Fibroblast of lung (primary cell): Measurements from ENCODE around the gene ACVR2B. TPM values are rescaled to one million over a fixed set of nuclear protein-coding genes. Genes with fewer than 3 reads are reported as not detected.

Experiments
- DNase-seq, 2 donors: peaks; one replicate each; pipeline versions ENCODE4 v3.0.0 to v3.0.0-alpha.2; 2010; ENCODE audit warnings: low read depth in 2 of 2
- H2AFZ ChIP-seq: 2 replicates; pipeline ENCODE4 v1.5.1; 2012; ENCODE audit warnings: low read length, control low read depth, inconsistent platforms
- H3K27ac ChIP-seq: 2 replicates; pipeline ENCODE4 v1.5.1; 2011; ENCODE audit warnings: low read length, control low read depth; ENCODE audit not compliant: insufficient read depth
- H3K27me3 ChIP-seq: 2 replicates; pipeline ENCODE4 v1.5.1; 2011; ENCODE audit warnings: mild to moderate bottlenecking, low read length; ENCODE audit not compliant: control insufficient read depth, insufficient read depth
- H3K36me3 ChIP-seq: 2 replicates; pipeline ENCODE4 v1.5.1; 2011; ENCODE audit warnings: low read length; ENCODE audit not compliant: control insufficient read depth, insufficient read depth
- H3K4me1 ChIP-seq: 2 replicates; pipeline ENCODE4 v1.5.1; 2011; ENCODE audit warnings: low read length; ENCODE audit not compliant: control insufficient read depth, insufficient read depth; ENCODE audit errors: extremely low read depth
- H3K4me2 ChIP-seq: 2 replicates; pipeline ENCODE4 v1.5.1; 2011; ENCODE audit warnings: low read length, control low read depth; ENCODE audit not compliant: insufficient read depth; ENCODE audit errors: extremely low read depth
- H3K4me3 ChIP-seq, 4 experiments: fragments of 200-600 bp in 1 of 4; sonication (generic) in 1 of 4; replicated peaks in 1 of 4; 2 replicates each; pipeline ENCODE4 v1.5.1; 2011 to 2016; ENCODE audit warnings: low read length in 4 of 4, low read depth in 3 of 4, mild to moderate bottlenecking in 3 of 4, control low read depth in 2 of 4, inconsistent platforms in 1 of 4, mixed read lengths in 1 of 4; ENCODE audit not compliant: insufficient read depth in 1 of 4; ENCODE audit errors: control extremely low read depth in 1 of 4
- H3K79me2 ChIP-seq: 2 replicates; pipeline ENCODE4 v1.5.1; 2012; ENCODE audit warnings: mild to moderate bottlenecking, low read length, inconsistent platforms; ENCODE audit not compliant: control insufficient read depth, insufficient read depth
- H3K9ac ChIP-seq: 2 replicates; pipeline ENCODE4 v1.5.1; 2011; ENCODE audit warnings: mild to moderate bottlenecking, low read length, control low read depth; ENCODE audit not compliant: insufficient read depth
- H3K9me3 ChIP-seq: 2 replicates; pipeline ENCODE4 v1.5.1; 2012; ENCODE audit warnings: low read depth, low read length; ENCODE audit not compliant: control insufficient read depth, insufficient read depth
- H4K20me1 ChIP-seq: 2 replicates; pipeline ENCODE4 v1.5.1; 2011; ENCODE audit warnings: low read length; ENCODE audit not compliant: control insufficient read depth, insufficient read depth; ENCODE audit errors: extremely low read depth
- CTCF ChIP-seq, 2 donors: IDR thresholded peaks in 1 of 2; conservative IDR thresholded peaks in 1 of 2; 1 replicate in 1 of 2; 2 replicates in 1 of 2; pipeline ENCODE4 v1.5.1; 2011 to 2012; ENCODE audit warnings: low read length in 2 of 2, control low read depth in 1 of 2, inconsistent platforms in 1 of 2, low read depth in 1 of 2, mild to moderate bottlenecking in 1 of 2
- EZH2 ChIP-seq: IDR thresholded peaks from 2 replicates; pipeline ENCODE4 v1.5.1; 2012; ENCODE audit warnings: low read length, control low read depth, mild to moderate bottlenecking; ENCODE audit errors: missing control alignments
- polyA plus RNA-seq, 2 donors: library from polyadenylated mRNA; depleted of rRNA in 1 of 2; stranded (reverse) in 1 of 2; unstranded in 1 of 2; fragments of >200 nt; gene quantifications; 2 replicates each; pipeline ENCODE4 v1.2.1, GENCODE V29; 2011 to 2012; ENCODE audit warnings: missing spikeins in 1 of 2
- total RNA-seq: library from RNA; depleted of rRNA; stranded (reverse); fragments of >200 nt; gene quantifications from 2 replicates; pipeline ENCODE4 v1.2.1, GENCODE V29; 2014

The ACVR2B gene
- total and polyA plus RNA-seq, 2 donors (not counting 1 experiment from before 2014, with no cell fraction given): 0.60 to 2.6 TPM

DNA sequence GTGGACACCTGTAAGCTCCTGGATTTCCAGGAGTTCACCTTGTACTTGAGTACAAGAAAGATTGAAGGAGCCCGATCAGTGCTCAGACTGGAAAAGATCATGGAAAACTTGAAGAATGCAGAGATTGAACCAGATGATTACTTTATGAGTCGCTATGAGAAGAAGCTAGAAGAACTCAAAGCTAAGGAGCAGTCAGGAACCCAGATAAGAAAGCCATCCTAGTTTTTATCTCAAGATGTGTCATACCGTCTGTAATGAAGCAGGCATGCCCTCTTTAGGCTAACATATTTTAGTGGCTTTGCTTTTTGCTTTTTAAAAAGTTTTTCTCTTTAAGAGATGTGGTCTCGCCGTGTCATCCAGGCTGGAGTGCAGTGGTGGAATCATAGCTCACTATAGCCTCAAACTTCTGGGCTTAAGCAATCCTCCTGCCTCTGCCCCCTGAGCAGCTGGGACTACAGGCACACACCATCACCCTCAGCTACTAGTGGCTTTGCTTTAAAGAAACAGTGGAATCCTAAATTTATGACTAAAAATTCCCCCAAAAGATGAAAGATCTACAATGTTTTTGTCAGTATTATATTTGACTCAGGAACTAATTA, 70.5 kb downstream of the ACVR2B start:
- Histone ChIP-seq H3K9ac (no peak overlapping the region), H3K4me2 (no peak overlapping the region), H3K27ac (no peak overlapping the region), H3K36me3 (peaks cover 6% of the 10 kb centered on the region), H3K4me3 (no peak overlapping the region), H4K20me1 (no peaks in the 10 kb centered on the region), H3K27me3 (no peaks in the 10 kb centered on the region), H2AFZ (no peak overlapping the region), H3K9me3 (no peaks in the 10 kb centered on the region), H3K79me2 (no peaks in the 10 kb centered on the region), H3K4me1 (no peaks in the 10 kb centered on the region)
- DNase-seq: peak in 1 of 2 donors; percentile 57
- TF ChIP-seq CTCF (conservative IDR thresholded peaks at IDR 0.05 in 1 of 2, IDR thresholded peaks at IDR 0.05 in 1 of 2; ENCODE audit: low read depth in 1 of 2, low read length in 2 of 2) (no peak), EZH2 (no peak)

DNA sequence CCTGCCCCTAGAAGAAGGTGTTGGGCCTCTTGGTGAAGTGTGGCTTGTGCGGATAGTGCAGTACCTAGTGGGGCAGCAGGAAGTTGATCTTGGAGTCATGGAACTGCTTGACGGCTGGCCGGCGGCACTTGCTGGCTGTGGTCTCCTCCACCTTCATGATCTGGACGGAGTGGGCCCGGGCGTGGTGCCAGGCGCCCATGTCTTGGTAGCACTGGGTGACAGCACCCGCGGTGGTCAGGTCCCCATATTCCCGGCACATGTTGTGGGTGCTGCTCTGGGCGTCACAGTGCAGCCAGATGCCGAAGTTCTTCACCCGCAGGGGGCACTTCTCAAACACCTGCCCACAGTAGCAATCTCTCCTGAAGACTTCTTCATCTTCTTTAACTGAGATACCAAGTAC, 73.1 kb downstream of the ACVR2B start:
- TF ChIP-seq CTCF (conservative IDR thresholded peaks at IDR 0.05 in 1 of 2, IDR thresholded peaks at IDR 0.05 in 1 of 2; ENCODE audit: low read depth in 1 of 2, low read length in 2 of 2) (no peak), EZH2 (no peak)
- H2AFZ ChIP-seq: no peak overlapping the region
- no peaks in the 10 kb centered on the region for H3K9me3 ChIP-seq
- no peak overlapping the region for H3K4me2 ChIP-seq
- no peak overlapping the region for H3K27ac ChIP-seq
- H3K36me3 ChIP-seq: peaks cover 6% of the 10 kb centered on the region
- no peak overlapping the region for H3K4me3 ChIP-seq
- no peak for DNase-seq
- no peaks in the 10 kb centered on the region for H3K79me2 ChIP-seq
- H4K20me1 ChIP-seq: no peaks in the 10 kb centered on the region
- H3K27me3 ChIP-seq: no peaks in the 10 kb centered on the region
- no peak overlapping the region for H3K9ac ChIP-seq
- H3K4me1 ChIP-seq: no peaks in the 10 kb centered on the region

- TF ChIP-seq CTCF (conservative IDR thresholded peaks at IDR 0.05 in 1 of 2, IDR thresholded peaks at IDR 0.05 in 1 of 2; ENCODE audit: low read depth in 1 of 2, low read length in 2 of 2) (peak in 1 of 2 donors; percentile 3), EZH2 (no peak)
- no peak overlapping the region for H3K27ac ChIP-seq
- no peak for DNase-seq
- no peaks in the 10 kb centered on the region for H3K27me3 ChIP-seq
- H2AFZ ChIP-seq: no peak overlapping the region
- no peak overlapping the region for H3K4me3 ChIP-seq
- no peak overlapping the region for H3K4me2 ChIP-seq
- no peaks in the 10 kb centered on the region for H4K20me1 ChIP-seq
- H3K36me3 ChIP-seq: peaks cover 4% of the 10 kb centered on the region
- H3K9me3 ChIP-seq: no peaks in the 10 kb centered on the region
- no peaks in the 10 kb centered on the region for H3K4me1 ChIP-seq
- H3K9ac ChIP-seq: no peak overlapping the region
- H3K79me2 ChIP-seq: no peaks in the 10 kb centered on the region
These were observed 74.8 kb downstream of the ACVR2B start for GRCh38 chr3:38528457-38528856.
